A549 (cell line): ENCODE measurements around the gene PPY. TPM values are rescaled to one million over a fixed set of nuclear protein-coding genes. Genes with fewer than 3 reads are reported as not detected.

Experiments
- ATAC-seq, 2 experiments: fragments of 200-7000 bp in 1 of 2; fragments of >200 bp in 1 of 2; cut with Nextera tagmentation in 1 of 2; cut with Tn5 transposase in 1 of 2; 3 replicates each; pipeline versions ENCODE4 v1.8.0 to v1.9.1; 2018 to 2020; ENCODE audit warnings: mild to moderate bottlenecking in 1 of 2, moderate library complexity in 1 of 2
- CTCF ChIA-PET: fragments of 300-600 bp; sonication (Branson Sonifier 250); formaldehyde crosslinking; extraction: SDS; loops from one replicate; lab custom pipeline; 2021; ENCODE audit warnings: antibody characterized with exemption, inconsistent platforms; lab: Yijun Ruan, JAX
- POLR2A ChIA-PET: fragments of 350-600 bp; formaldehyde crosslinking; extraction: SDS; loops from one replicate; lab custom pipeline; 2021; ENCODE audit warnings: antibody characterized with exemption, inconsistent platforms; lab: Yijun Ruan, JAX
- DNase-seq, 2 experiments: peaks; one replicate each; pipeline versions ENCODE4 v3.0.0 to v3.0.0-alpha.2; 2011 to 2016; ENCODE audit warnings: low read depth in 1 of 2, low spot score in 1 of 2
- FAIRE-seq: peaks from 2 replicates; lab custom pipeline; 2011; peaks lifted over from hg19 to GRCh38; lab: Jason Lieb, UNC
- H3K27ac ChIP-seq, 2 experiments: fragments of >200 bp; sonication (Bioruptor Twin); formaldehyde crosslinking; 3 replicates each; pipeline ENCODE4 v1.5.1; 2016 to 2017
- H3K4me1 ChIP-seq: fragments of >200 bp; sonication (Bioruptor Twin); formaldehyde crosslinking; 3 replicates; pipeline ENCODE4 v1.6.1; 2016
- H3K4me2 ChIP-seq: fragments of >200 bp; sonication (Bioruptor Twin); formaldehyde crosslinking; 3 replicates; pipeline ENCODE4 v1.6.1; 2016
- H3K4me3 ChIP-seq: fragments of >200 bp; sonication (Bioruptor Twin); formaldehyde crosslinking; 3 replicates; pipeline ENCODE4 v1.5.1; 2016
- H3K9me3 ChIP-seq: fragments of >200 bp; sonication (Bioruptor Twin); formaldehyde crosslinking; 3 replicates; pipeline ENCODE4 v1.6.1; 2016
- BHLHE40 ChIP-seq: IDR thresholded peaks from 2 replicates; pipeline ENCODE4 v1.6.1; 2012; ENCODE audit warnings: low read depth, low read length, inconsistent platforms
- CBX8 ChIP-seq: fragments of 200-600 bp; sonication (generic); IDR thresholded peaks from 2 replicates; pipeline ENCODE4 v1.6.1; 2016
- CEBPB ChIP-seq, 2 experiments: fragments of >200 bp in 1 of 2; sonication (Bioruptor Twin) in 1 of 2; formaldehyde crosslinking in 1 of 2; IDR thresholded peaks; 2 replicates each; pipeline ENCODE4 v1.6.1; 2012 to 2016
- CHD2 ChIP-seq: fragments of 150-350 bp; IDR thresholded peaks from 2 replicates; pipeline ENCODE4 v1.6.1; 2014; ENCODE audit warnings: low read length; ENCODE audit not compliant: partially characterized antibody
- CHD4 ChIP-seq: fragments of 200-600 bp; sonication (generic); IDR thresholded peaks from 2 replicates; pipeline ENCODE4 v1.6.1; 2016; ENCODE audit warnings: antibody characterized with exemption, mild to moderate bottlenecking, borderline replicate concordance
- EHF ChIP-seq: fragments of 250-450 bp; sonication (Bioruptor Pico); IDR thresholded peaks from 2 replicates; pipeline ENCODE4 v1.5.0; 2020; ENCODE audit warnings: mild to moderate bottlenecking
- EHMT2 ChIP-seq: fragments of 200-600 bp; sonication (generic); IDR thresholded peaks from 2 replicates; pipeline ENCODE4 v1.6.1; 2016; ENCODE audit warnings: antibody characterized with exemption, low read depth, mild to moderate bottlenecking, moderate library complexity
- FOSL2 ChIP-seq, 2 experiments: fragments of 450-650 bp in 1 of 2; fragments of >200 bp in 1 of 2; sonication (Bioruptor Twin) in 1 of 2; formaldehyde crosslinking; IDR thresholded peaks; 2 replicates each; pipeline versions ENCODE4 v1.5.0 to v1.6.1; 2016 to 2020; ENCODE audit warnings: mild to moderate bottlenecking in 1 of 2, moderate library complexity in 1 of 2
- FOXS1 ChIP-seq: fragments of 250-450 bp; sonication (Bioruptor Pico); IDR thresholded peaks from 2 replicates; pipeline ENCODE4 v1.5.0; 2020; ENCODE audit warnings: mild to moderate bottlenecking, moderate library complexity
- HEYL ChIP-seq: fragments of 250-450 bp; sonication (Bioruptor Pico); IDR thresholded peaks from 2 replicates; pipeline ENCODE4 v1.8.0; 2021; ENCODE audit warnings: mild to moderate bottlenecking, moderate library complexity
- HOXB13 ChIP-seq: fragments of 250-450 bp; sonication (Bioruptor Pico); IDR thresholded peaks from 2 replicates; pipeline ENCODE4 v1.5.0; 2020; ENCODE audit warnings: low read depth, mild to moderate bottlenecking, moderate library complexity
- JUN ChIP-seq, 2 experiments: fragments of >200 bp; sonication (Bioruptor Twin); formaldehyde crosslinking; IDR thresholded peaks; 2 replicates in 1 of 2; 3 replicates in 1 of 2; pipeline ENCODE4 v1.6.1; 2016 to 2017
- MAZ ChIP-seq: fragments of 150-350 bp; IDR thresholded peaks from 2 replicates; pipeline ENCODE4 v1.6.1; 2014; ENCODE audit warnings: antibody characterized with exemption, low read depth, low read length, borderline replicate concordance
- NR3C1 ChIP-seq: fragments of >200 bp; sonication (Bioruptor Twin); formaldehyde crosslinking; IDR thresholded peaks from 3 replicates; pipeline ENCODE4 v1.6.1; 2017
- RARB ChIP-seq: fragments of 250-450 bp; sonication (Bioruptor Pico); IDR thresholded peaks from 2 replicates; pipeline ENCODE4 v1.8.0; 2021; ENCODE audit warnings: mild to moderate bottlenecking, moderate library complexity
- RCOR1 ChIP-seq: fragments of 150-350 bp; IDR thresholded peaks from 2 replicates; pipeline ENCODE4 v1.6.1; 2014; ENCODE audit warnings: antibody characterized with exemption, low read length, low read depth
- SREBF2 ChIP-seq: fragments of 450-650 bp; IDR thresholded peaks from 2 replicates; pipeline ENCODE4 v1.6.1; 2014; ENCODE audit warnings: mild to moderate bottlenecking, moderate library complexity
- TP53 ChIP-seq: fragments of 250-450 bp; sonication (Bioruptor Pico); IDR thresholded peaks from 2 replicates; pipeline ENCODE4 v1.5.0; 2021; ENCODE audit warnings: mild to moderate bottlenecking, moderate library complexity
- ZC3H11A ChIP-seq: fragments of 450-650 bp; IDR thresholded peaks from 2 replicates; pipeline ENCODE4 v1.6.1; 2014; ENCODE audit warnings: antibody characterized with exemption, mild to moderate bottlenecking
- ZFP36 ChIP-seq: fragments of 450-650 bp; IDR thresholded peaks from 2 replicates; pipeline ENCODE4 v1.6.1; 2014; ENCODE audit warnings: borderline replicate concordance; ENCODE audit not compliant: partially characterized antibody
- WGBS: methylation state at CpG from one replicate; pipeline ENCODE4 v1.1.6; 2017; ENCODE audit errors: missing lambda C conversion rate; 5-methylcytosine and 5-hydroxymethylcytosine counted together
- polyA plus RNA-seq, 4 experiments: library from polyadenylated mRNA; depleted of rRNA in 3 of 4; stranded (reverse); fragments of >200 nt; fragmentation: RNase III in 1 of 4; extraction: RNeasy Plus Mini Kit Qiagen cat#74134 plus additional on column Dnase treatment in 1 of 4; gene quantifications; 2 replicates in 3 of 4; 3 replicates in 1 of 4; pipeline ENCODE4 v1.2.3, GENCODE V29; 2011 to 2017
- TF ChIP-seq, protein P1 (sequence below): fragments of 450-650 bp; IDR thresholded peaks from 2 replicates; pipeline ENCODE4 v1.6.1; 2014; ENCODE audit warnings: antibody characterized with exemption
- TF ChIP-seq, protein P2 (sequence below): IDR thresholded peaks from 2 replicates; pipeline ENCODE4 v1.6.1; 2012

PPY gene
- polyA plus RNA-seq, 2 of the 4 experiments (the other 2 are of a cell fraction) = not detected

DNA sequence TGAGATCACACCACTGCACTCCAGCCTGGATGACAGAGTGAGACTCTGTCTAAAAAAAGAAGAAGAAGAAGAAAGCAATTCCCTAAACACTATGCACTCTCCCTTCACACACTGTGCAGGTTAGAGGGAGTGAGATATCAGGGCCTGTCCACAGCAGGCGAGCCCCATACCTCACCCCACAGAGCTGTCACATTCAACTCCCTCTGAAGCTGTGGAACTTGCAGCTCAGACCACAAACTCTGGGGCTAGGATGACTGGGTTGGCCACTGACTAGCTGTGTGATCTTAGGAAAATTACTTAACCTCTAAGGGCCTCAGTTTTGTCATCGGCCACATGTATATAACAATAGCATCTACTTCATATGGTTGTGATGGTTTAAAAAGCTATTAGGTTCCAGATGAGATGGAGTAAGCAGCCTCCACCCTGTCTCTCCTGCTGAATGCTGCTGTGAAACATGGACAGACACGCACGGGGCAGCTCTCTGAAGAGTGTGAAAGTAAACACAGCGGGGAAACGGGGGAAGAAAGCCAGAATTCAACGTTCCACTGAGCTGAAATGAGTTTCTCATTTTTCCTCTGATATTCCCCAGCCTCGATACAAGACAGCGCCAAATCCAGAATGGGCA lies 25.1 kb upstream of the PPY start:
- Histone ChIP-seq H3K4me3 (no peak overlapping the region), H3K4me2 (no peak overlapping the region)
- FAIRE-seq (peak; percentile 23), ATAC-seq (peak; percentile 30 to 42; a peak in 3 of 6 replicates), DNase-seq (no peak)
- TF ChIP-seq HOXB13 (CRISPR knock-in tag) = no peak
- TF ChIP-seq, all 56 proteins: peak for 0
- no peak overlapping the region for H3K27ac ChIP-seq
- no peaks in the 10 kb centered on the region for H3K4me1 ChIP-seq
- H3K9me3 ChIP-seq = no peaks in the 10 kb centered on the region
- 71% methylated on average over 9 of the region's 9 CpGs for WGBS
- POLR2A ChIA-PET = no interaction called here
- CTCF ChIA-PET = interaction anchor here (0.6 to 7.4 kb wide), 10 partner anchors 11 to 408 kb away, joined by 3 to 38 read pairs (median 4); partner anchors contain the start of gene PPY

DNA sequence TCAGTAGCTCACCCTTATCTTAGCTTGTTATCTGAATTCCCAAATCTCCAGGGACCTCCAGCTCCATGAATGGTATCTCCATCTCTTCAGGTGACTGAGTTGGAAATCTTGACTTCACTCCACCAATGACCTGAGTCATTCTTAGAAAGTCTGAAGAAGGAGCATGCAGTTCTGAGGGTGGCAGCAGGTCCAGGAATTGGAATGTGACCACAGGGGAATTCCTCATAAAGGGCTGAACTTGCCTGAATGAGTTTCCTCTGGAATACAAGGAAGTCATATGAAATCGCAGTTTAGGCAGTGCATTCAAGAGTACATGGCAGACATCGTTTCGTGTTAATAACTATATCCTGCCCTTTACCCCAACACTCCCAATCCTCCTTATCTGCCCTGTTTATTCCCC lies 24.0 kb upstream of the PPY start:
- Histone ChIP-seq H3K4me1 (no peaks in the 10 kb centered on the region), H3K27ac (no peak overlapping the region), H3K9me3 (no peaks in the 10 kb centered on the region), H3K4me3 (no peak overlapping the region), H3K4me2 (no peak overlapping the region)
- DNase-seq (peak in 1 of 2 experiments; percentile 29), ATAC-seq (peak; percentile 21 to 36; a peak in 3 of 6 replicates), FAIRE-seq (no peak)
- TF ChIP-seq JUN (IDR thresholded peaks at IDR 0.05) = no peak
- TF ChIP-seq, protein P1, sequence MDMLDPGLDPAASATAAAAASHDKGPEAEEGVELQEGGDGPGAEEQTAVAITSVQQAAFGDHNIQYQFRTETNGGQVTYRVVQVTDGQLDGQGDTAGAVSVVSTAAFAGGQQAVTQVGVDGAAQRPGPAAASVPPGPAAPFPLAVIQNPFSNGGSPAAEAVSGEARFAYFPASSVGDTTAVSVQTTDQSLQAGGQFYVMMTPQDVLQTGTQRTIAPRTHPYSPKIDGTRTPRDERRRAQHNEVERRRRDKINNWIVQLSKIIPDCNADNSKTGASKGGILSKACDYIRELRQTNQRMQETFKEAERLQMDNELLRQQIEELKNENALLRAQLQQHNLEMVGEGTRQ = no peak
- TF ChIP-seq EHMT2 = no peak
- TF ChIP-seq ZFP36 = no peak
- no peak for TF ChIP-seq CBX8
- no peak for TF ChIP-seq HEYL (CRISPR knock-in tag)
- 75% methylated on average over 3 of the region's 3 CpGs for WGBS
- ChIA-PET CTCF (interaction anchor here (1.2 to 7.4 kb wide), 5 partner anchors 10 to 407 kb away, joined by 3 to 38 read pairs (median 4); partner anchors contain the start of gene PPY), POLR2A (no interaction called here)

DNA sequence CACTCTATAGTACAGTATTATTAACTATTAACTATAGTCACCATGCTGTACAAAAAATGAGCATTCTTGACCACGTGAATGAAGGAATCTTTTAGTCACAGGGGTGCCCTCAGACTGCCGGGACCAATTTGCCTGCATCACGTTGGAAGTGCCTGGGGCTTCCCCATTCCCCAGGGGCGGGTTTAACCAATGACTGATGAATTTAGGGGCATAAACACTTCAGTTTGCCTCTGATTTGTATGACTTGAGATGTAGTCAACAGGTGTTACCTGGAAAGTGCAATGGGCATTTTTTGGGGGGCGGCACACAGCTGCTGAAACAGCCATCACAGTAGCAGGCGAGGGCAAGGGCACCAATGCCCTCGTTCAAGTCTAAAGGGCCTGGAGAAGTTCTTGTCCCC lies 20.2 kb upstream of the PPY start:
- H3K9me3 ChIP-seq = no peaks in the 10 kb centered on the region
- no peak for DNase-seq
- no peak for FAIRE-seq
- no peaks in the 10 kb centered on the region for H3K4me1 ChIP-seq
- no peak for ATAC-seq
- H3K27ac ChIP-seq = no peak overlapping the region
- H3K4me2 ChIP-seq = no peak overlapping the region
- ChIA-PET CTCF (interaction anchor here (0.6 to 2.8 kb wide), 13 partner anchors 8 to 85 kb away, joined by 3 to 19 read pairs (median 4); no protein-coding TSS in a partner anchor), POLR2A (no interaction called here)
- 38% methylated on average over 7 of the region's 7 CpGs for WGBS
- H3K4me3 ChIP-seq = no peak overlapping the region
- TF ChIP-seq CBX8 (no peak), MAZ (no peak), NR3C1 (no peak), ZC3H11A (no peak), SREBF2 (no peak), EHF (CRISPR knock-in tag) (no peak), BHLHE40 (no peak), CHD4 (no peak), FOXS1 (no peak), FOSL2 (IDR thresholded peaks at IDR 0.05) (no peak), FOSL2 (CRISPR knock-in tag; IDR thresholded peaks at IDR 0.05) (no peak), RCOR1 (no peak), TP53 (CRISPR knock-in tag) (no peak), CHD2 (no peak), CEBPB (IDR thresholded peaks at IDR 0.05) (no peak), RARB (CRISPR knock-in tag) (no peak)
- TF ChIP-seq, protein P1 = no peak
- TF ChIP-seq, protein P2, sequence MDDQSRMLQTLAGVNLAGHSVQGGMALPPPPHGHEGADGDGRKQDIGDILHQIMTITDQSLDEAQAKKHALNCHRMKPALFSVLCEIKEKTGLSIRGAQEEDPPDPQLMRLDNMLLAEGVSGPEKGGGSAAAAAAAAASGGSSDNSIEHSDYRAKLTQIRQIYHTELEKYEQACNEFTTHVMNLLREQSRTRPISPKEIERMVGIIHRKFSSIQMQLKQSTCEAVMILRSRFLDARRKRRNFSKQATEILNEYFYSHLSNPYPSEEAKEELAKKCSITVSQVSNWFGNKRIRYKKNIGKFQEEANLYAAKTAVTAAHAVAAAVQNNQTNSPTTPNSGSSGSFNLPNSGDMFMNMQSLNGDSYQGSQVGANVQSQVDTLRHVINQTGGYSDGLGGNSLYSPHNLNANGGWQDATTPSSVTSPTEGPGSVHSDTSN = no peak
